M059J (cell line): ENCODE data around the gene FIBCD1. TPM values are rescaled to one million over a fixed set of nuclear protein-coding genes. Genes with fewer than 3 reads are reported as not detected.

ENCODE experiments used
- DNase-seq: peaks from one replicate; pipeline ENCODE4 v3.0.0-alpha.2; 2012; ENCODE audit warnings: low read depth
- total RNA-seq: library from RNA; depleted of rRNA; stranded (reverse); fragments of >200 nt; shearing (Covaris generic); gene quantifications from 2 replicates; pipeline ENCODE4 v1.2.3, GENCODE V29; 2014

Gene FIBCD1
- total RNA-seq, 1 experiment from 2014 or later: 36.2 TPM

- DNase-seq: peak; percentile 97
Observed at GRCh38 chr9:130936285-130937117, 2.5 kb downstream of the FIBCD1 start.

GRCh38 chr9:130935648-130936271 lies 3.3 kb downstream of the FIBCD1 start:
- peak; percentile 43 for DNase-seq

GRCh38 chr9:130934702-130935647 lies 4.1 kb downstream of the FIBCD1 start:
- peak; percentile 78 for DNase-seq

- DNase-seq: no peak
Observed at GRCh38 chr9:130934246-130934645, 4.8 kb downstream of the FIBCD1 start.

GRCh38 chr9:130933114-130934046 lies 5.7 kb downstream of the FIBCD1 start:
- peak; percentile 96 for DNase-seq

GRCh38 chr9:130932255-130933079 lies 6.6 kb downstream of the FIBCD1 start:
- peak; percentile 88 for DNase-seq

- no peak for DNase-seq
Observed at GRCh38 chr9:130931508-130932254, 7.4 kb downstream of the FIBCD1 start.

- no peak for DNase-seq
Observed at GRCh38 chr9:130930804-130931349, 8.2 kb downstream of the FIBCD1 start.

- no peak for DNase-seq
Observed at GRCh38 chr9:130930132-130930803, 8.8 kb downstream of the FIBCD1 start.

- no peak for DNase-seq
Observed at GRCh38 chr9:130929571-130930038, 9.4 kb downstream of the FIBCD1 start.

- peak; percentile 93 for DNase-seq
Observed at GRCh38 chr9:130927995-130928900, 10.8 kb downstream of the FIBCD1 start.

- peak; percentile 63 for DNase-seq
Observed at GRCh38 chr9:130927338-130927737, 11.7 kb downstream of the FIBCD1 start.

- DNase-seq: no peak
Observed at GRCh38 chr9:130925050-130925678, 13.9 kb downstream of the FIBCD1 start.

GRCh38 chr9:130924448-130924788 lies 14.6 kb downstream of the FIBCD1 start:
- no peak for DNase-seq

GRCh38 chr9:130923611-130924447 lies 15.2 kb downstream of the FIBCD1 start:
- no peak for DNase-seq
